ENCODE measurements around the gene DNAL4.
A peak's percentile ranks its signal among the peaks of the same experiment; 100 is the strongest.
"Not testable (repeated sequence)": the region's sequence is repeated elsewhere in the genome, so short reads cannot be mapped to it uniquely, and the experiment has no call there.

Gene DNAL4

GRCh38 chr22:38817196-38817595 is 23.3 kb upstream of the DNAL4 start:
- TF ChIP-seq GATA1 (IDR thresholded peaks at IDR 0.05; ENCODE audit: low read depth, low read length), result no peak
- no peak for TF ChIP-seq POLR2A (IDR thresholded peaks at IDR 0.05; ENCODE audit: low read length)
- DNase-seq, result no peak

- DNase-seq, result no peak
- TF ChIP-seq GATA1 (IDR thresholded peaks at IDR 0.05; ENCODE audit: low read depth, low read length) (no peak), POLR2A (IDR thresholded peaks at IDR 0.05; ENCODE audit: low read length) (no peak)
These were observed 21.9 kb upstream of the DNAL4 start for GRCh38 chr22:38815842-38816241.

- TF ChIP-seq POLR2A (IDR thresholded peaks at IDR 0.05; ENCODE audit: low read length), result no peak
- no peak for DNase-seq
These were observed 17.3 kb upstream of the DNAL4 start for GRCh38 chr22:38811241-38811640.

GRCh38 chr22:38805041-38805593 is 11.2 kb upstream of the DNAL4 start:
- not testable (repeated sequence) for DNase-seq

- no peak for DNase-seq
- TF ChIP-seq GATA1 (IDR thresholded peaks at IDR 0.05; ENCODE audit: low read depth, low read length) (no peak), POLR2A (IDR thresholded peaks at IDR 0.05; ENCODE audit: low read length) (no peak)
These were observed 8.8 kb upstream of the DNAL4 start for GRCh38 chr22:38802671-38803121.

GRCh38 chr22:38799265-38800002 is 5.5 kb upstream of the DNAL4 start:
- TF ChIP-seq POLR2A (IDR thresholded peaks at IDR 0.05; ENCODE audit: low read length), result no peak
- TF ChIP-seq GATA1 (IDR thresholded peaks at IDR 0.05; ENCODE audit: low read depth, low read length), result no peak
- DNase-seq, result no peak

- no peak for DNase-seq
These were observed 4.6 kb upstream of the DNAL4 start for GRCh38 chr22:38798496-38798895.

GRCh38 chr22:38796262-38796957 is 2.5 kb upstream of the DNAL4 start:
- TF ChIP-seq GATA1 (IDR thresholded peaks at IDR 0.05; ENCODE audit: low read depth, low read length) (no peak), POLR2A (IDR thresholded peaks at IDR 0.05; ENCODE audit: low read length) (no peak)

More at GRCh38 chr22:38798496-38798895, 4.6 kb upstream of the DNAL4 start:
- TF ChIP-seq POLR2A (IDR thresholded peaks at IDR 0.05; ENCODE audit: low read length), result no peak
- TF ChIP-seq GATA1 (IDR thresholded peaks at IDR 0.05; ENCODE audit: low read depth, low read length), result no peak

GRCh38 chr22:38795569-38795968 is 1.6 kb upstream of the DNAL4 start:
- TF ChIP-seq GATA1 (IDR thresholded peaks at IDR 0.05; ENCODE audit: low read depth, low read length) (no peak), POLR2A (IDR thresholded peaks at IDR 0.05; ENCODE audit: low read length) (no peak)
- DNase-seq, result no peak

More at GRCh38 chr22:38796262-38796957, 2.5 kb upstream of the DNAL4 start:
- DNase-seq, result no peak

GRCh38 chr22:38793317-38793716 is 626 bp downstream of the DNAL4 start:
- no peak for DNase-seq
- TF ChIP-seq POLR2A (IDR thresholded peaks at IDR 0.05; ENCODE audit: low read length) (no peak), GATA1 (IDR thresholded peaks at IDR 0.05; ENCODE audit: low read depth, low read length) (no peak)

GRCh38 chr22:38792833-38793232 is 1.1 kb downstream of the DNAL4 start:
- TF ChIP-seq GATA1 (IDR thresholded peaks at IDR 0.05; ENCODE audit: low read depth, low read length), result no peak
- no peak for TF ChIP-seq POLR2A (IDR thresholded peaks at IDR 0.05; ENCODE audit: low read length)
- peak in 1 of 2 experiments; percentile 27 for DNase-seq

GRCh38 chr22:38789606-38790005 is 4.3 kb downstream of the DNAL4 start:
- DNase-seq, result no peak
- no peak for TF ChIP-seq GATA1 (IDR thresholded peaks at IDR 0.05; ENCODE audit: low read depth, low read length)
- TF ChIP-seq POLR2A (IDR thresholded peaks at IDR 0.05; ENCODE audit: low read length), result no peak

- no peak for TF ChIP-seq GATA1 (IDR thresholded peaks at IDR 0.05; ENCODE audit: low read depth, low read length)
- TF ChIP-seq POLR2A (IDR thresholded peaks at IDR 0.05; ENCODE audit: low read length), result no peak
- DNase-seq, result no peak
These were observed 5.1 kb downstream of the DNAL4 start for GRCh38 chr22:38788846-38789245.

- no peak for DNase-seq
- no peak for TF ChIP-seq GATA1 (IDR thresholded peaks at IDR 0.05; ENCODE audit: low read depth, low read length)
- TF ChIP-seq POLR2A (IDR thresholded peaks at IDR 0.05; ENCODE audit: low read length), result no peak
These were observed 5.7 kb downstream of the DNAL4 start for GRCh38 chr22:38788021-38788816.
